Measurements from ENCODE around the gene NAV2.

DNA sequence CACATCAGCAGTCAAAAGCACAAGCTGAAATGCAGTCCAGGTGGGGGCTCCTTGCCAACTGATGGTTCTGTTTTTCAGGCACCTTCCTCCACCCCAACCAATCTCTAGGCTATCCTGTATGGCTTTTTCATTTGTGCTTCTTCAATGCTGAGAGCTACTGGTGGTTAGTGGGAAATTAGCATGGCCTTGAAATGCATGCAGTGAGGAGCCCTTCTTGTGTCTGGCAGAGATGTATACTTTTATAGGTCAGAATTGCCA lies 167.4 kb downstream of the NAV2 start:
- TF ChIP-seq CTCF (conservative IDR thresholded peaks at IDR 0.05), result no peak
- TF ChIP-seq EZH2 (IDR thresholded peaks at IDR 0.05; ENCODE audit: low read depth), result no peak

Measured in PC-9 (cell line).